Astrocyte of the cerebellum (primary cell): Measurements from ENCODE around the gene AMOTL1.
A peak's percentile ranks its signal among the peaks of the same experiment; 100 is the strongest.
"Not testable (repeated sequence)": the region's sequence is repeated elsewhere in the genome, so short reads cannot be mapped to it uniquely, and the experiment has no call there.

Experiments
- DNase-seq: peaks from one replicate; pipeline ENCODE4 v3.0.0-alpha.2; 2011; ENCODE audit warnings: low read depth
- H3K4me3 ChIP-seq: 2 replicates; pipeline ENCODE4 v1.5.1; 2011; ENCODE audit warnings: mild to moderate bottlenecking, low read depth, low read length, moderate library complexity
- in situ Hi-C: cut with HindIII; loops from 2 replicates; pipeline ENCODE4 v1.10.0; 2017; ENCODE audit warnings: low sequenced_read_pairs
- TF ChIP-seq, protein P1 (sequence below): IDR thresholded peaks from 2 replicates; pipeline ENCODE4 v1.5.1; 2012; ENCODE audit warnings: low read length, low read depth, moderate library complexity, mild to moderate bottlenecking; ENCODE audit errors: missing control alignments

AMOTL1 gene

DNA sequence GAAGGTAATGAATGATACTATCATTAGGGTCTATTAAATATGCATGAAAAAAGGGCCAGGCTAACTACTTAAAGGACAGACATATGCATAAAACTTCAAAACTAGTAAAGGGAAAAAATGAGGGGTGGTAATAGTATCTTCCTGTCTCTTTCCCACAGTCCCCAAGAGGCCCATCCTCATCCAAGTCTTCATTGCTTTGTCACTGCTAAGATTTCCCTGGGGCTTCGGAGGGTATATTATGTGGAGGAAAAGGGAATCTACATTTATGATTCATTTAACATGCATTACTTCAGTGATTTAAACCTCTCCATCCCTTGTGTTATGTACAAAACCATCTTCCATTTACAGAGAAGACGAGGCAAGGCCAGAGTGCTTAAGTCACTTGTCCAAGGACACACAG, 139.1 kb downstream of the AMOTL1 start:
- no peak for DNase-seq
- TF ChIP-seq, protein P1, sequence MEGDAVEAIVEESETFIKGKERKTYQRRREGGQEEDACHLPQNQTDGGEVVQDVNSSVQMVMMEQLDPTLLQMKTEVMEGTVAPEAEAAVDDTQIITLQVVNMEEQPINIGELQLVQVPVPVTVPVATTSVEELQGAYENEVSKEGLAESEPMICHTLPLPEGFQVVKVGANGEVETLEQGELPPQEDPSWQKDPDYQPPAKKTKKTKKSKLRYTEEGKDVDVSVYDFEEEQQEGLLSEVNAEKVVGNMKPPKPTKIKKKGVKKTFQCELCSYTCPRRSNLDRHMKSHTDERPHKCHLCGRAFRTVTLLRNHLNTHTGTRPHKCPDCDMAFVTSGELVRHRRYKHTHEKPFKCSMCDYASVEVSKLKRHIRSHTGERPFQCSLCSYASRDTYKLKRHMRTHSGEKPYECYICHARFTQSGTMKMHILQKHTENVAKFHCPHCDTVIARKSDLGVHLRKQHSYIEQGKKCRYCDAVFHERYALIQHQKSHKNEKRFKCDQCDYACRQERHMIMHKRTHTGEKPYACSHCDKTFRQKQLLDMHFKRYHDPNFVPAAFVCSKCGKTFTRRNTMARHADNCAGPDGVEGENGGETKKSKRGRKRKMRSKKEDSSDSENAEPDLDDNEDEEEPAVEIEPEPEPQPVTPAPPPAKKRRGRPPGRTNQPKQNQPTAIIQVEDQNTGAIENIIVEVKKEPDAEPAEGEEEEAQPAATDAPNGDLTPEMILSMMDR: no peak
- in situ Hi-C loops: no loop called here
- no peak overlapping the region for H3K4me3 ChIP-seq

DNA sequence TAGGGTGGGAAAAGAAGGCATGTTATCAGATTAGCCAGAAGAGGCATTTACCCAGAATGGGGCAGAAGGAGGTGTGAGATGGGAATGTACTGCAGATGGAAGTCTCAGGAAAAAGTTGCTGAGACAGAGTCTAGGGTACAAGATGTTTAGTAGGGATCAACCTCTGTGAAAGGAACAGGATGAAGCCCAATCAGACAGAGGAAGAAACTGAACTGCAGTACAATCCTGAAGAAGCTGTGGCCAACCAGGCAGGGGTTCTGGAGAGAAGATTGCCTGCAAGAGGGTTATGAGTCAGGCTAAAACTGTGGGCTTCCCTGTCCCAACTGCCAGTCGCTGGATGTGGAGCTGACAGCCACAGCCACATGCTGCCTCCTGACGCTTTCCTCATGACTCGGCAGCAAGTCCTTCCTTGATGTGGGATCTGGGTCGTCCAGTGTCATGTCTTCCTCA, 141.2 kb downstream of the AMOTL1 start:
- no peak for DNase-seq
- H3K4me3 ChIP-seq: no peak overlapping the region
- in situ Hi-C loops: no loop called here
- TF ChIP-seq, protein P1: no peak

DNA sequence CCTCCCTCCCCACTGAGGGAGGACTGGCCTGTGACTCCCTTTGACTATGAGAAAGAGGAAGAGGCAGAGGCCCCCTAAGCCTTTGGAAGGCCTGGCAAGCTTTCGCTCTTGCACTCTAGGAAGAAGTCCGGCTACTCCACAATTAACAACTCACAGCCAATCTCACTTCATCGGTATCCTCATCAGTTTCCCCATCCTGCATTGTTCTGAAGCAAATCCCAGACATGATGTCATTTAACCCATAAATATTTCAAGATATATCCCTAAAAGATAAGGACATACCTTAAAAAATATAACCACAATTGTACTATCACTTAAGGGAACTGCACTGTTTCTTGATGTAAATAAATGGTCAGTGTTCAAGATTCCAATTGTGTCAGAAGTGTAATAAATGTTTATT, 142.1 kb downstream of the AMOTL1 start:
- DNase-seq: no peak
- in situ Hi-C loops: no loop called here
- H3K4me3 ChIP-seq: no peak overlapping the region
- TF ChIP-seq, protein P1: no peak

DNA sequence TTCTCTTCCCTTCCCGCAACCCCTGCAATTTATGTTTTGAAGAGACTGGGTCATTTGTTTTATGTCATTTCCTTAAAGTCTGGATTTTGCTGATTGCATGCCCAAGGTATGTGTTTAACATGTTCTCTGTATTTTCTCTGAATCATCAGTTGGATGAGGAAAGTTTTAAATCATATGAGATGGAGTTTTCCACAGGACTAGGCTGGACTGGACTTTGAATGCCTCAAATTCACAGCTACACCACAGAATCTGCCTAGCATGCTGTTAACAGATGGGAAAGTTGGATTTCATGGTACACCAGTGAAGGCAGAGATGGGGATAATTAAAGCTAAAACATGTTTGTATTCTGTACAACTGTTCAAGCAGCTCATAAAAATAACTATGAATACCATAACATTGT, 142.6 kb downstream of the AMOTL1 start:
- peak; percentile 35 for DNase-seq

DNA sequence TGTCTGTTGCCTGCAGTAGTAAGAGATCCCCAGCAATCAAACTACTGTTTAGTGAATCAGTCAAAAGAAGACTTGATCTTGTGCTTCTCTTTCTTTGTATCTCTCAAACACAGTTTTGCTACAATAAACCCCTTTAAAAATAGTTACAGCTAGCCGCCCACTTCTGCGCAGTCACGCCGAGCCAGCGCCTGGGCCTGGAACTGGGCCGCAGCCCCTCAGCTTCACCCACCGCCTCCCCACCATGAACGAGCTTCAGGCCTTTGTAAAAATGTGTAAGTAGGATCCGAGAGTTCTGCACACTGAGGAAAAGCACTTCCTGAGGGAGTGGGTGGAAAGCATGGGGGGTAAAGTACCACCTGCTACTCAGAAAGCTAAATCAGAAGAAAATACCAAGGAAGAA, 144.7 kb downstream of the AMOTL1 start:
- no peak for DNase-seq
- in situ Hi-C loops: no loop called here
- H3K4me3 ChIP-seq: no peak overlapping the region
- TF ChIP-seq, protein P1: no peak

More for the DNA sequence above, 142.6 kb downstream of the AMOTL1 start:
- in situ Hi-C loops: no loop called here
- TF ChIP-seq, protein P1: no peak
- no peak overlapping the region for H3K4me3 ChIP-seq

DNA sequence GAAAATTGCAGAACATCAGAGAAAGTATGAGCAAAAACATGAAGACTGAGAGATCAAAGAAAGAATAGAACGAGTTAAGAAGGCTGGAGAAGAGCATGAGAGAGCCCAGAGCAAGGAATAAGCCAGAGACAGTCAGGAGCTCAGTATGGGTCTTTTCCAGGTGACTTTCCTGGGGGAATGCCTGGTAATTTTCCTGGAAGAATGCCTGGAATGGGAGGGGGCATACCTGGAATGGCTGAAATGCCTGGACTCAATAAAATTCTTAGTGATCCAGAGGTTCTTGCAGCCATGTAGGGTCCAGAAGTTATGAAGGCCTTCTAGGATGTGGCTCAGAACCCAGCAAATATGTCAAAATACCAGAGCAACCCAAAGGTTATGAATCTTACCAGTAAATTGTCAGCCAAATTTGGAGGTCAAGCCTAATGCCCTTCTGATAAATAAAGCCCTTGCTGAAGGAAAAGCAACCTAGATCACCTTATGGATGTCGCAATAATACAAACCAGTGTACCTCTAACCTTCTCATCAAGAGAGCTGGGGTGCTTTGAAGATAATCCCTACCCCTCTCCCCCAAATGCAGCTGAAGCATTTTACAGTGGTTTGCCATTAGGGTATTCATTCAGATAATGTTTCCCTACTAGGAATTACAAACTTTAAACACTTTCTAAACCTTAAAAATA, 145.7 kb downstream of the AMOTL1 start:
- in situ Hi-C loops, H3K4me3 ChIP-seq, DNase-seq: not testable (repeated sequence)

DNA sequence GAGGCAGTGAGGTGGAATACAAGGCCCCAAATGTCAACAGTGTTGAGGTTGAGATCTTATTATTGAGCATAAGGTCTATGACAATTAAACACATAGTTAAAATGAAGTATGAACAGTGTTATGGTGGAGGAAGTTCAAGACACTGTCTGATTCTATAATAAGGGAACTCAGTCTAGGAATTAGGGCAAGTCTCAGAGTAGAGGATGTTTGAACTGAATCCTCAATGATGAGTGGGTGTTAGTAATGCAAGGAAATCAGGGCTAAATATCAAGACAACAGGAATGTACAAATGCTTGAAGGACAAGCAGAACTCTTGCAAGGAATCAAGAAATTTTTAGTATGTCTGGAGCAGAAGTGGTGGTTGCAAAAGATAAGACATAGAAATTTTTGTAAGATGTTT, 152.2 kb downstream of the AMOTL1 start:
- TF ChIP-seq, protein P1: no peak
- in situ Hi-C loops: no loop called here
- DNase-seq: no peak

More for the DNA sequence above, 152.2 kb downstream of the AMOTL1 start:
- no peak overlapping the region for H3K4me3 ChIP-seq
